Subcutaneous abdominal adipose tissue (tissue), 5 donors: ENCODE measurements around the gene PCBP4.

Experiments
- H3K27ac ChIP-seq: one replicate; pipeline ENCODE4 v1.7.0; 2013; ENCODE audit warnings: low read depth, mild to moderate bottlenecking, inconsistent platforms, low read length, moderate library complexity
- H3K27me3 ChIP-seq, 5 donors: one replicate each; pipeline ENCODE4 v1.7.0; 2013; ENCODE audit warnings: low read length in 5 of 5, inconsistent platforms in 1 of 5; ENCODE audit not compliant: control insufficient read depth in 5 of 5, insufficient read depth in 4 of 5
- H3K36me3 ChIP-seq, 5 donors: one replicate each; pipeline ENCODE4 v1.7.0; 2013; ENCODE audit warnings: low read length in 5 of 5; ENCODE audit not compliant: control insufficient read depth in 5 of 5, insufficient read depth in 5 of 5
- H3K4me1 ChIP-seq, 5 donors: one replicate each; pipeline ENCODE4 v1.7.0; 2013; ENCODE audit warnings: low read length in 5 of 5, mild to moderate bottlenecking in 3 of 5, moderate library complexity in 1 of 5; ENCODE audit not compliant: control insufficient read depth in 5 of 5, insufficient read depth in 5 of 5
- H3K4me3 ChIP-seq, 5 donors: one replicate each; pipeline ENCODE4 v1.7.0; 2013; ENCODE audit warnings: low read length in 5 of 5, low read depth in 1 of 5
- H3K9ac ChIP-seq, 5 donors: one replicate each; pipeline ENCODE4 v1.7.0; 2013; ENCODE audit warnings: low read length in 5 of 5, mild to moderate bottlenecking in 4 of 5, moderate library complexity in 3 of 5
- H3K9me3 ChIP-seq, 5 donors: one replicate each; pipeline ENCODE4 v1.7.0; 2013; ENCODE audit warnings: low read length in 5 of 5; ENCODE audit not compliant: control insufficient read depth in 5 of 5
- donor health status: healthy.
- donor health status: healthy.
- donor health status: healthy.
- donor health status: healthy.
- donor health status: healthy.

PCBP4 gene

GRCh38 chr3:51974963-51975851, 8.0 kb upstream of the PCBP4 start, which contains the start of gene ABHD14A:
ABHD14A (plus strand) TSS chr3:51975064; CDS start chr3:51975136, 72 bp downstream.
- peaks cover 4 to 34% (median 30%) of the 10 kb centered on the region in 5 donors for H3K4me1 ChIP-seq
- no peaks in the 10 kb centered on the region for H3K27me3 ChIP-seq
- peaks cover 0 to 6% (median 2%) of the 10 kb centered on the region in 5 donors for H3K36me3 ChIP-seq
- H3K4me3 ChIP-seq, result peak within 1 kb of the TSS; percentile 73 to 94 (median 77)
- peak within 1 kb of the TSS; percentile 89 for H3K27ac ChIP-seq
- peak within 1 kb of the TSS in 4 of 5 donors; percentile 79 to 92 (median 90) for H3K9ac ChIP-seq
- H3K9me3 ChIP-seq, result no peaks in the 10 kb centered on the region

DNA sequence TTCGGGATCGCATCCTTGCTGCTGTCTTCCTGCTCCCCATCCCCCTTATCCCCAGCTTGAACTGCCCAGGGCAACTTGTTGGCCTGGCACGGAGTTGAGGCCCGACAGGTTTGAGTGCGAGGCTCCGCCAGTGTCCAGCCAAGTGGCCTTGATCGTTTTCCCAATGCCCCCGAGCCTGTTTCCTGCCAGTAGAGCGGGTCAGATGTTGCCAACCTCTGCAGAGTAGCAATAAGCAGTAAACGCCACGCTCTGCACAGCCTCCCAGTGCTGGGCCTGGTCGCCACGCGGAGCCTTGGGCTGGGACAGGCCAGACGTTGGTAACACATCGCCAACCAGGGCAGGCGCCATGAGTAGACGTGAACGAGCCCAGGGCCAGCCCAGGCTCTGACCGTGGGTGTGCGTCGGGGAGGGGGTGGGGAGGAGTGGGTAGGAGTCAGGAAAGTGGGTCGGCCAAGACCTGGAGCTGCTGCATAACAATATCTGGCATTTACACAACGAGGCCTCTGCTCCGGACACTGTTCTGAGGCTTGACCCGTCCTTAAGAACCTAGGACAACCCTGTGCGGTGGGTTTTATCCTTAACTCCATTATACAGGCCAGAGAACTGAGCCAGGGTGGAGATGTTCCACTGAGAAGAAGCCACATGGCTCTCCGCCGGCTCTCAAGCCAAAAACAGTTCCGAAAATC, 7.2 kb upstream of the PCBP4 start:
- no peaks in the 10 kb centered on the region for H3K27me3 ChIP-seq
- peak overlapping the region; percentile 89 for H3K27ac ChIP-seq
- peaks cover 0 to 9% (median 2%) of the 10 kb centered on the region in 5 donors for H3K36me3 ChIP-seq
- peak overlapping the region; percentile 73 to 79 (median 75) for H3K4me3 ChIP-seq
- peak overlapping the region in 4 of 5 donors; percentile 79 to 92 (median 90) for H3K9ac ChIP-seq
- H3K4me1 ChIP-seq, result peaks cover 4 to 34% (median 30%) of the 10 kb centered on the region in 5 donors
- no peaks in the 10 kb centered on the region for H3K9me3 ChIP-seq

DNA sequence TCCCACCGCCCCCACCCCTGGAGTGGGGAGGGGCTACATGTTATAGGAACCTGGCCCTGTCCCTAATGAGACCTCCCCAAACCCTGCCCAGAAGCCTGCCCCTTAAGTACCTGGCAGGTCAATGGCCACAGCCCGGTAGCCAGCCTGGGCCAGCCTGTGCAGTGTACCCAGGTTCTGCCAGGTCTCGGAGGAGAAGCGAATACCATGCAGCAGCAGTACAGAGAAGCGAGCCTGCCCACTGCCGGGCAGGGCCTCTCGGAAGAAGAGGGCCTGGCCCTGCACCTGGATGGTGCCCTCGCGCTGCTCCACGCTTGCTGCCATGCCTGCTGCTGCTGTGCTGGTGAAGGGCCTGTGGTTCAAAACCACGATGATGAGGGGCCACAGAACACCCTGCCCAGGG, 4.1 kb upstream of the PCBP4 start:
- H3K4me3 ChIP-seq, result no peak overlapping the region
- peaks cover 0 to 9% (median 2%) of the 10 kb centered on the region in 5 donors for H3K36me3 ChIP-seq
- H3K27ac ChIP-seq, result no peak overlapping the region
- no peaks in the 10 kb centered on the region for H3K27me3 ChIP-seq
- H3K4me1 ChIP-seq, result peaks cover 6 to 52% (median 44%) of the 10 kb centered on the region in 5 donors
- H3K9ac ChIP-seq, result peak overlapping the region in 1 of 5 donors; percentile 47
- H3K9me3 ChIP-seq, result no peaks in the 10 kb centered on the region

- no peaks in the 10 kb centered on the region for H3K9me3 ChIP-seq
- H3K27me3 ChIP-seq, result no peaks in the 10 kb centered on the region
- H3K4me3 ChIP-seq, result no peak overlapping the region
- no peak overlapping the region for H3K27ac ChIP-seq
- H3K36me3 ChIP-seq, result peaks cover 0 to 9% (median 2%) of the 10 kb centered on the region in 5 donors
- peaks cover 6 to 53% (median 46%) of the 10 kb centered on the region in 5 donors for H3K4me1 ChIP-seq
- H3K9ac ChIP-seq, result peak overlapping the region in 1 of 5 donors; percentile 47
Measured at GRCh38 chr3:51970606-51971300, 3.5 kb upstream of the PCBP4 start.

DNA sequence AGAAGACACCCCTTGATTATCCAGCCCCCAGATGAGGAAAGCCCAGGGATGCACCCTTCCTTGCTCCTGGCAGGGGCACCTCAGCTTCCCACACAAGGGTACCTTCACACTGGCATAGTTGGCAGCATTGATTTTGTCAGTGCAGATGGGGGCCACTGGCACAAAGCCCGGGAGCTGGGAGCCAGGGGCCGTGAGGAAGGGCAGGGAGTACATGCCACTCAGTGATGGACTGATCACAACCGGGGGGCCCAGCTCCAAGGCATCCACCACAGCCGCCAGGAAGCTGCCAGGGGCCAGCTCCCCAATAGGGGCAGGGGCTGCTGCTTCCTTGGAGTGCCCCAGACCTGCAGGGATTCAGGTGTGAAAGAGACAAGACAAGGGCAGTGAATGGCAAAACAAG, 2.6 kb upstream of the PCBP4 start:
- Histone ChIP-seq H3K27ac (no peak overlapping the region), H3K4me3 (no peak overlapping the region), H3K27me3 (no peaks in the 10 kb centered on the region), H3K4me1 (peaks cover 6 to 49% (median 40%) of the 10 kb centered on the region in 5 donors), H3K9me3 (no peaks in the 10 kb centered on the region), H3K9ac (no peak overlapping the region), H3K36me3 (peaks cover 0 to 9% (median 2%) of the 10 kb centered on the region in 5 donors)

- Histone ChIP-seq H3K4me3 (no peak overlapping the region), H3K9ac (no peak overlapping the region), H3K27me3 (no peaks in the 10 kb centered on the region), H3K4me1 (peaks cover 2 to 41% (median 32%) of the 10 kb centered on the region in 5 donors), H3K36me3 (peaks cover 0 to 9% (median 2%) of the 10 kb centered on the region in 5 donors), H3K27ac (no peak overlapping the region), H3K9me3 (no peaks in the 10 kb centered on the region)
Measured at GRCh38 chr3:51968883-51969678, 1.8 kb upstream of the PCBP4 start.

GRCh38 chr3:51968170-51968775, 1.0 kb upstream of the PCBP4 start:
- H3K36me3 ChIP-seq, result peaks cover 0 to 9% (median 2%) of the 10 kb centered on the region in 5 donors
- H3K4me1 ChIP-seq, result peaks cover 2 to 33% (median 25%) of the 10 kb centered on the region in 5 donors
- peak overlapping the region in 3 of 5 donors; percentile 59 to 78 (median 76) for H3K9ac ChIP-seq
- H3K27me3 ChIP-seq, result no peaks in the 10 kb centered on the region
- H3K27ac ChIP-seq, result peak overlapping the region; percentile 69
- H3K4me3 ChIP-seq, result peak overlapping the region; percentile 62 to 81 (median 69)
- no peaks in the 10 kb centered on the region for H3K9me3 ChIP-seq

DNA sequence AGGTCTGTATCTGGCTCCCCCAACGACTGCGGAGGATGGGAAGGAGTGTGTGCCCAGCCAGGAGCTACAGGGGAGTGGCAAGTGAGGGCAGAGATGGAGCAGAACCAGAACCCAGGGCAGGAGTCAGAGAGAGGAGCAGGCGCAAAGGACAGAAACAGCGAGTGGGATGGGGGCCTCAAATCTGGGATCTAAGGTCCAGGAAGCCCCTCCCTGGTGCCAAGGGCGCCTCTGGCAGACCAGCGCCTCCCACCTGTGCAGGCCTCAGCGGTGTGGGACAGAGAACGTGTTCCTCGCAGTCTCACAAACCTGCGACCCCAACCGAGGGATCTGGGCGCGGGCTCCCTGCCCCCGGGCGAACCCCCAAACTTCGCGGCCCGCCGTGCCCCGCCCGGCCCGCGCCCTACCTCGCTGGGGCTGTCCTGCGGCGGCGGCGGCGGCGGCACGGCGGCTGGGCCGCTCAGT, 301 bp downstream of the PCBP4 start:
- H3K27ac ChIP-seq, result no peak overlapping the region
- H3K4me1 ChIP-seq, result peaks cover 2 to 32% (median 25%) of the 10 kb centered on the region in 5 donors

More for the DNA sequence above, 301 bp downstream of the PCBP4 start:
- peak overlapping the region; percentile 73 to 85 (median 80) for H3K4me3 ChIP-seq
- peak overlapping the region; percentile 56 to 89 (median 76) for H3K9ac ChIP-seq
- peaks cover 0 to 9% (median 2%) of the 10 kb centered on the region in 5 donors for H3K36me3 ChIP-seq
- H3K9me3 ChIP-seq, result no peaks in the 10 kb centered on the region
- H3K27me3 ChIP-seq, result no peaks in the 10 kb centered on the region
